LNCAP (cell line): ENCODE measurements around the gene ZDHHC5.

Source experiments
- CTCF ChIP-seq: fragments of 450-650 bp; IDR thresholded peaks from 2 replicates; pipeline ENCODE4 v1.5.1; 2017; ENCODE audit warnings: mild to moderate bottlenecking

The ZDHHC5 gene

GRCh38 chr11:57667736-57668433 lies at the start of gene ZDHHC5:
Gene ZDHHC5 (plus strand): TSS chr11:57668114. CDS start chr11:57673091, 4,977 bp downstream.
- TF ChIP-seq CTCF: peak; percentile 34; the same call in 1 of the 2 replicates

GRCh38 chr11:57618438-57618837 lies 49.5 kb upstream of the ZDHHC5 start:
- no peak for TF ChIP-seq CTCF

- TF ChIP-seq CTCF: no peak
Observed at GRCh38 chr11:57619331-57619730, 48.6 kb upstream of the ZDHHC5 start.

GRCh38 chr11:57620467-57620866 lies 47.4 kb upstream of the ZDHHC5 start:
- TF ChIP-seq CTCF: no peak

GRCh38 chr11:57622263-57622662 lies 45.7 kb upstream of the ZDHHC5 start:
- no peak for TF ChIP-seq CTCF

- no peak for TF ChIP-seq CTCF
Observed at GRCh38 chr11:57624864-57625263, 43.0 kb upstream of the ZDHHC5 start.

- no peak for TF ChIP-seq CTCF
Observed at GRCh38 chr11:57626895-57627294, 41.0 kb upstream of the ZDHHC5 start.

GRCh38 chr11:57630171-57630570 lies 37.7 kb upstream of the ZDHHC5 start:
- TF ChIP-seq CTCF: no peak
